DOHH2 (cell line): Measurements from ENCODE around the gene UNC5B.

Experiments used
- EZH2phosphoT487 ChIP-seq: fragments of 200-600 bp; sonication (generic); IDR thresholded peaks from 2 replicates; pipeline ENCODE4 v1.6.1; 2017; ENCODE audit warnings: borderline replicate concordance, mild to moderate bottlenecking, antibody characterized with exemption, low read length, moderate library complexity, mixed read lengths
- TF ChIP-seq, protein P1 (sequence below): fragments of 200-600 bp; sonication (generic); IDR thresholded peaks from one replicate; pipeline ENCODE4 v1.5.1; 2014; ENCODE audit warnings: antibody characterized with exemption, mild to moderate bottlenecking, low read depth, low read length; ENCODE audit not compliant: poor library complexity, severe bottlenecking

DNA sequence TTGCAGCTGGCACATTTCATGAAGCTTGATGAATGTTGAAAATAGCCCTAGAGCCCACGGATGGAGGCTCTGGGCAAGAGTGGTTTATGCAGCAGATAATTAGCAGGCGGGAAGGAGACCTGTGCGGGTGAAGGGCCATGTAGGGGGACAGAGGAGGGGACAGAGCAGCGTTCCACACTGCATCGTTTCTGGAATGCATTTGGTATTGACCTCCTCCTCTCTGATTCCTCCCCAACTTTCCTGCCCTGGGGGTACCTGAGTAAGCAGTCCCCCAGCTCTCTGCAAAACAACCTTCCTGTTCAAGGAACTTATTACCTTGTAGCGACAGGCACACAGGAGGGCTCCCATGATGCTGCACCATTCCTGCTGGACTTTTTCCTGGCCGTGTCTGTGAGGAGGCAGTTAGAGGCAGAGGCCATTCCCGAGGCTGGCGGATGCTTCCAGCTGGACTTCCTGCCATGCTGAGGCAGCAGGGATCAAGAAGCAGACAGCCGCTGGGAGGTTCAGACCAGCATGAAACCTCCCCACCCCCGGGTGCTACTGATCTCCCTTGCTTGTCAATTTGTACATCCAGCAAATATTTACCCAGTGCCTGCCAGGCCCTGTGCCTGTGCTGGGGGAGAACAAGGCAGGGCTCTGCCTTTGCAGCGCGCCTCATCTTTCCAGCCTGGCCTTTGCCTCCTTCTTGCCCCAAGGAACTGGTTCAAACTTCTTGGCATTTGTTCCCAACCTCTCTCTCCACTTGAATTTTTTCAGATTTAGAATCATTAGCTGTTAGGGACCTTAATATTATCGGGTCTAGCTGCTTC lies 135.4 kb downstream of the UNC5B start:
- no peak for TF ChIP-seq EZH2phosphoT487
- TF ChIP-seq, protein P1, sequence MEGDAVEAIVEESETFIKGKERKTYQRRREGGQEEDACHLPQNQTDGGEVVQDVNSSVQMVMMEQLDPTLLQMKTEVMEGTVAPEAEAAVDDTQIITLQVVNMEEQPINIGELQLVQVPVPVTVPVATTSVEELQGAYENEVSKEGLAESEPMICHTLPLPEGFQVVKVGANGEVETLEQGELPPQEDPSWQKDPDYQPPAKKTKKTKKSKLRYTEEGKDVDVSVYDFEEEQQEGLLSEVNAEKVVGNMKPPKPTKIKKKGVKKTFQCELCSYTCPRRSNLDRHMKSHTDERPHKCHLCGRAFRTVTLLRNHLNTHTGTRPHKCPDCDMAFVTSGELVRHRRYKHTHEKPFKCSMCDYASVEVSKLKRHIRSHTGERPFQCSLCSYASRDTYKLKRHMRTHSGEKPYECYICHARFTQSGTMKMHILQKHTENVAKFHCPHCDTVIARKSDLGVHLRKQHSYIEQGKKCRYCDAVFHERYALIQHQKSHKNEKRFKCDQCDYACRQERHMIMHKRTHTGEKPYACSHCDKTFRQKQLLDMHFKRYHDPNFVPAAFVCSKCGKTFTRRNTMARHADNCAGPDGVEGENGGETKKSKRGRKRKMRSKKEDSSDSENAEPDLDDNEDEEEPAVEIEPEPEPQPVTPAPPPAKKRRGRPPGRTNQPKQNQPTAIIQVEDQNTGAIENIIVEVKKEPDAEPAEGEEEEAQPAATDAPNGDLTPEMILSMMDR, result no peak
